H1 (cell line): ENCODE data around the gene DHRS4. TPM values are rescaled to one million over a fixed set of nuclear protein-coding genes. Genes with fewer than 3 reads are reported as not detected.
"Not testable (repeated sequence)": the region's sequence is repeated elsewhere in the genome, so short reads cannot be mapped to it uniquely, and the experiment has no call there.

Experiments used
- CTCF ChIA-PET: fragments of 300-600 bp; sonication (Branson Sonifier 250); formaldehyde crosslinking; loops from one replicate; lab custom pipeline; 2021; ENCODE audit not compliant: partially characterized antibody; lab: Charles Lee
- POLR2A ChIA-PET: fragments of 300-600 bp; sonication (Branson Sonifier 250); formaldehyde crosslinking; loops from one replicate; lab custom pipeline; 2021; ENCODE audit warnings: inconsistent platforms; ENCODE audit not compliant: partially characterized antibody; lab: Charles Lee
- DNase-seq, 2 experiments: peaks; one replicate each; pipeline versions ENCODE4 v3.0.0 to v3.0.0-alpha.2; 2010 to 2022; ENCODE audit warnings: low spot score in 2 of 2, low read depth in 1 of 2, mixed read lengths in 1 of 2
- FAIRE-seq: peaks from 2 replicates; lab custom pipeline; 2011; peaks lifted over from hg19 to GRCh38; lab: Jason Lieb, UNC
- H2AFZ ChIP-seq: 2 replicates; pipeline ENCODE4 v1.8.1; 2012; ENCODE audit warnings: low read length, inconsistent platforms
- H2AK5ac ChIP-seq: 2 replicates; pipeline ENCODE4 v1.6.1; 2013; ENCODE audit warnings: low read depth, low read length
- H2BK120ac ChIP-seq: replicated peaks from 2 replicates; pipeline ENCODE3; 2013; ENCODE audit warnings: low read depth, low read length, inconsistent platforms
- H2BK12ac ChIP-seq: 2 replicates; pipeline ENCODE4 v1.6.1; 2013; ENCODE audit warnings: low read depth, low read length
- H2BK15ac ChIP-seq: 2 replicates; pipeline ENCODE4 v1.6.1; 2013; ENCODE audit warnings: low read length
- H2BK20ac ChIP-seq: 2 replicates; pipeline ENCODE4 v1.6.1; 2013; ENCODE audit warnings: low read length
- H2BK5ac ChIP-seq: 2 replicates; pipeline ENCODE4 v1.6.1; 2013; ENCODE audit warnings: low read depth, low read length
- H3K14ac ChIP-seq: 2 replicates; pipeline ENCODE4 v1.6.1; 2013; ENCODE audit warnings: inconsistent platforms; ENCODE audit not compliant: insufficient read length
- H3K18ac ChIP-seq: 2 replicates; pipeline ENCODE4 v1.6.1; 2013; ENCODE audit warnings: low read length; ENCODE audit errors: extremely low read depth
- H3K23ac ChIP-seq: 2 replicates; pipeline ENCODE4 v1.6.1; 2013; ENCODE audit warnings: inconsistent platforms; ENCODE audit not compliant: insufficient read length
- H3K23me2 ChIP-seq: 2 replicates; pipeline ENCODE4 v1.6.1; 2013; ENCODE audit warnings: low read depth, low read length
- H3K27ac ChIP-seq: 2 replicates; pipeline ENCODE4 v1.6.1; 2011; ENCODE audit warnings: low read depth, low read length, inconsistent platforms
- H3K27me3 ChIP-seq, 4 experiments: replicated peaks in 1 of 4; 1 replicate in 1 of 4; 2 replicates in 3 of 4; pipeline versions ENCODE4 v1.6.1 to v1.8.1; 2011 to 2013; ENCODE audit warnings: low read length in 3 of 4, mild to moderate bottlenecking in 3 of 4, inconsistent platforms in 2 of 4, mixed read lengths in 2 of 4, moderate library complexity in 1 of 4; ENCODE audit not compliant: control insufficient read depth in 3 of 4, insufficient read depth in 3 of 4; ENCODE audit errors: extremely low read depth in 1 of 4
- H3K36me3 ChIP-seq, 4 experiments: 2 replicates each; pipeline versions ENCODE4 v1.6.1 to v1.8.1; 2011 to 2013; ENCODE audit warnings: mild to moderate bottlenecking in 4 of 4, low read length in 3 of 4, moderate library complexity in 2 of 4, control low read depth in 1 of 4, inconsistent platforms in 1 of 4; ENCODE audit not compliant: insufficient read depth in 4 of 4, control insufficient read depth in 2 of 4
- H3K4ac ChIP-seq: replicated peaks from 2 replicates; pipeline ENCODE3; 2013; ENCODE audit warnings: low read length, low read depth, mixed read lengths, inconsistent platforms; ENCODE audit not compliant: insufficient read length
- H3K4me1 ChIP-seq, 4 experiments: replicated peaks in 1 of 4; 1 replicate in 1 of 4; 2 replicates in 3 of 4; pipeline versions ENCODE4 v1.6.1 to v1.8.1; 2011 to 2013; ENCODE audit warnings: low read length in 3 of 4, inconsistent platforms in 2 of 4, mixed read lengths in 1 of 4; ENCODE audit not compliant: insufficient read depth in 4 of 4, control insufficient read depth in 3 of 4
- H3K4me2 ChIP-seq, 2 experiments: 2 replicates each; pipeline versions ENCODE4 v1.6.1 to v1.8.1; 2011 to 2013; ENCODE audit warnings: low read depth in 2 of 2, low read length in 2 of 2, control low read depth in 1 of 2, inconsistent platforms in 1 of 2, mild to moderate bottlenecking in 1 of 2; ENCODE audit not compliant: insufficient read depth in 1 of 2
- H3K4me3 ChIP-seq, 4 experiments: fragments of 200-600, 300-600 bp in 1 of 4; sonication (generic), shearing (Covaris generic), sonication (Bioruptor Twin) in 1 of 4; 2 replicates each; pipeline versions ENCODE4 v1.5.1 to v1.8.1; 2011 to 2016; ENCODE audit warnings: low read length in 4 of 4, low read depth in 3 of 4, control low read depth in 2 of 4, inconsistent platforms in 2 of 4, mild to moderate bottlenecking in 2 of 4, mixed read lengths in 1 of 4, moderate library complexity in 1 of 4; ENCODE audit not compliant: insufficient read depth in 2 of 4; ENCODE audit errors: extremely low read depth in 1 of 4
- H3K56ac ChIP-seq: replicated peaks from 2 replicates; pipeline ENCODE3; 2013; ENCODE audit warnings: low read depth, mild to moderate bottlenecking, mixed read lengths, low read length, inconsistent platforms; ENCODE audit not compliant: insufficient read length
- H3K79me1 ChIP-seq: 2 replicates; pipeline ENCODE4 v1.6.1; 2013; ENCODE audit warnings: low read depth, low read length, control low read depth
- H3K79me2 ChIP-seq, 2 experiments: 2 replicates each; pipeline versions ENCODE4 v1.6.1 to v1.8.1; 2012 to 2013; ENCODE audit warnings: low read length in 2 of 2, mild to moderate bottlenecking in 2 of 2, inconsistent platforms in 1 of 2; ENCODE audit not compliant: insufficient read depth in 2 of 2, control insufficient read depth in 1 of 2
- H3K9ac ChIP-seq, 4 experiments: replicated peaks in 1 of 4; 1 replicate in 1 of 4; 2 replicates in 3 of 4; pipeline versions ENCODE4 v1.6.1 to v1.8.1; 2011 to 2013; ENCODE audit warnings: low read depth in 3 of 4, low read length in 3 of 4, control low read depth in 2 of 4, mild to moderate bottlenecking in 2 of 4, moderate library complexity in 2 of 4, inconsistent platforms in 1 of 4; ENCODE audit errors: extremely low read depth in 1 of 4
- H3K9me3 ChIP-seq, 2 experiments: 2 replicates each; pipeline versions ENCODE4 v1.6.1 to v1.8.1; 2012 to 2013; ENCODE audit warnings: mild to moderate bottlenecking in 2 of 2, moderate library complexity in 2 of 2, control low read depth in 1 of 2, inconsistent platforms in 1 of 2, low read depth in 1 of 2, low read length in 1 of 2, mixed read lengths in 1 of 2; ENCODE audit not compliant: insufficient read depth in 2 of 2
- H4K20me1 ChIP-seq, 2 experiments: replicated peaks in 1 of 2; 2 replicates each; pipeline versions ENCODE3 to v1.8.1; 2011 to 2013; ENCODE audit warnings: inconsistent platforms in 2 of 2, low read length in 2 of 2, mild to moderate bottlenecking in 1 of 2; ENCODE audit not compliant: insufficient read depth in 2 of 2, control insufficient read depth in 1 of 2
- H4K5ac ChIP-seq: 2 replicates; pipeline ENCODE4 v1.6.1; 2013; ENCODE audit warnings: low read length, low read depth, mixed read lengths, inconsistent platforms; ENCODE audit not compliant: insufficient read length
- H4K8ac ChIP-seq: 2 replicates; pipeline ENCODE4 v1.8.0; 2013; ENCODE audit warnings: mild to moderate bottlenecking, moderate library complexity, low read length, inconsistent platforms; ENCODE audit not compliant: insufficient read depth; ENCODE audit errors: extremely low read depth
- H4K91ac ChIP-seq: replicated peaks from 2 replicates; pipeline ENCODE3; 2013; ENCODE audit warnings: low read length, mixed read lengths, inconsistent platforms; ENCODE audit not compliant: insufficient read length
- WGBS, 2 experiments: shearing (Covaris generic) in 1 of 2; methylation state at CpG; one replicate each; pipeline versions ENCODE4 v1.1.6 to v1.1.7; 2013 to 2015; ENCODE audit warnings: low lambda C conversion rate in 2 of 2, mixed read lengths in 2 of 2, inconsistent platforms in 1 of 2, low coverage in 1 of 2, missing lambda C conversion rate in 1 of 2; ENCODE audit not compliant: insufficient replicate concordance in 2 of 2, insufficient coverage in 1 of 2, insufficient read length in 1 of 2; ENCODE audit errors: extremely low coverage in 1 of 2, missing lambda C conversion rate in 1 of 2; 5-methylcytosine and 5-hydroxymethylcytosine counted together
- polyA plus RNA-seq, 7 experiments: library from polyadenylated mRNA; depleted of rRNA in 3 of 7; stranded (reverse) in 5 of 7; unstranded in 2 of 7; fragments of >200 nt in 5 of 7; fragments of 200-250 nt in 2 of 7; gene quantifications; 1 replicate in 5 of 7; 2 replicates in 1 of 7; 4 replicates in 1 of 7; pipeline versions ENCODE4 v1.2.1 to v1.2.3, GENCODE V29; 2011 to 2013; ENCODE audit warnings: missing spikeins in 2 of 7, mixed read lengths in 2 of 7
- total RNA-seq: library from RNA; stranded (reverse); fragmentation: NEBNext Ultra II Directional; extraction: Animal tissue kit (Norgen Biotek cat#: 25700); gene quantifications from 2 replicates; pipeline ENCODE4 v1.2.1, GENCODE V29; 2021

The DHRS4 gene
- total and polyA plus RNA-seq, 2 of the 8 experiments (the other 6 are each of a cell fraction or from before 2014, with no cell fraction given), result 11.7 to 16.2 TPM

DNA sequence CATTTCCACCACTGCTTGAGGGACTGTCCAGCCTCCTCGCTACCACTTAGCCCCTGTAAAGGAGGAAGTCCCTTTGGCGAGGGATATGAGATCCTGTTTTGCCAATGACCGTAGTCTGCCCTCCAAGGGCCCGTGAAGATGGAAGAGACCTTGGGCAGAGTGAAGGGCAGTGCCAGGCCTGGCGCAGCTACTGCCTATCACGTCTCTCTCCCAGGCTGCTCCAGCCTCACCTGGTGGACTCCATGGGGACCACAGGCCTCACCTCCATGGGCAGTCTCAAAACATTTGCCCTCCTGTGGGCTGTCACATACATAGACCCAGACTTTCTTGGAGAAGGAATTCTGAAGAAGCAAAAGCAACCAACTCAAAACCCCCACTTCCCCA is 34.6 kb downstream of the DHRS4 start:
- H4K5ac ChIP-seq, H2BK120ac ChIP-seq, H4K20me1 ChIP-seq, H3K27me3 ChIP-seq, H3K36me3 ChIP-seq, H3K9ac ChIP-seq, H4K91ac ChIP-seq, H2AK5ac ChIP-seq, H3K79me1 ChIP-seq, H3K27ac ChIP-seq, H4K8ac ChIP-seq, DNase-seq, H3K4me1 ChIP-seq, H3K18ac ChIP-seq, H2BK5ac ChIP-seq, H2BK12ac ChIP-seq, H2AFZ ChIP-seq, H3K79me2 ChIP-seq, H3K23me2 ChIP-seq, H2BK15ac ChIP-seq, H3K14ac ChIP-seq, H3K56ac ChIP-seq, FAIRE-seq, H3K4ac ChIP-seq, H3K9me3 ChIP-seq, H2BK20ac ChIP-seq, H3K23ac ChIP-seq: not testable (repeated sequence)
- CTCF ChIA-PET, result interaction anchor here (0.7 to 2.3 kb wide), 3 partner anchors 46 to 380 kb away, joined by 3 to 9 read pairs (median 4); no protein-coding TSS in a partner anchor
- H3K4me2 ChIP-seq, result peak overlapping the region; percentile 21 to 70
- POLR2A ChIA-PET, result interaction anchor here (0.9 to 1.7 kb wide), 3 partner anchors 105 to 126 kb away, joined by 3 to 7 read pairs (median 3); partner anchors contain the start of gene PCK2
- H3K4me3 ChIP-seq, result peak overlapping the region in 1 of 4 experiments; percentile 51; a peak in 2 of 8 replicates
- WGBS, 2 experiments, result 84% methylated on average over 6 of the region's 6 CpGs; no CpG with 5 or more reads in 1 of the 2 experiments
